IMR-90 (cell line): ENCODE measurements around the gene TBCA. TPM values are rescaled to one million over a fixed set of nuclear protein-coding genes. Genes with fewer than 3 reads are reported as not detected.

Source experiments
- ATAC-seq: fragments of 200-7000 bp; cut with Tn5 transposase; 2 replicates; pipeline ENCODE4 v1.9.1; 2020; ENCODE audit warnings: low read depth, mild to moderate bottlenecking, moderate library complexity
- BruUV-seq: library from RNA; stranded (reverse); fragments of 400-500 nt; replicated peaks from 2 replicates; lab custom pipeline; 2021; lab: Mats Ljungman, UMichigan
- CTCF ChIA-PET: fragments of 300-600 bp; formaldehyde crosslinking; extraction: SDS; loops from one replicate; lab custom pipeline; 2021; ENCODE audit warnings: antibody characterized with exemption; lab: Yijun Ruan, JAX
- POLR2A ChIA-PET: fragments of 300-600 bp; sonication (Branson Sonifier 250); formaldehyde crosslinking; loops from one replicate; lab custom pipeline; 2022; ENCODE audit warnings: antibody characterized with exemption; ENCODE audit not compliant: unreplicated experiment; lab: Charles Lee
- DNase-seq: peaks from one replicate; pipeline ENCODE4 v3.0.0; 2013
- H2AFZ ChIP-seq: replicated peaks from 2 replicates; pipeline ENCODE3; 2013; ENCODE audit warnings: low read length, mild to moderate bottlenecking; ENCODE audit not compliant: poor library complexity
- H2AK5ac ChIP-seq: 2 replicates; pipeline ENCODE4 v1.6.1; 2013; ENCODE audit warnings: low read depth, low read length, inconsistent platforms
- H2AK9ac ChIP-seq: replicated peaks from 2 replicates; pipeline ENCODE3; 2013; ENCODE audit warnings: mild to moderate bottlenecking, low read depth, low read length, moderate library complexity; ENCODE audit not compliant: poor library complexity
- H2BK120ac ChIP-seq: 2 replicates; pipeline ENCODE4 v1.6.1; 2013; ENCODE audit warnings: low read depth, low read length, inconsistent platforms
- H2BK15ac ChIP-seq: 3 replicates; pipeline ENCODE4 v1.6.1; 2013; ENCODE audit warnings: low read depth, low read length, inconsistent platforms
- H2BK20ac ChIP-seq: 2 replicates; pipeline ENCODE4 v1.6.1; 2013; ENCODE audit warnings: low read depth, mild to moderate bottlenecking, inconsistent platforms, low read length, moderate library complexity
- H2BK5ac ChIP-seq: 2 replicates; pipeline ENCODE4 v1.6.1; 2013; ENCODE audit warnings: mild to moderate bottlenecking, low read depth, low read length, inconsistent platforms; ENCODE audit not compliant: poor library complexity, severe bottlenecking
- H3K14ac ChIP-seq: replicated peaks from 2 replicates; pipeline ENCODE4 v1.6.1; 2013; ENCODE audit warnings: low read depth, low read length, inconsistent platforms
- H3K18ac ChIP-seq: 2 replicates; pipeline ENCODE4 v1.6.1; 2013; ENCODE audit warnings: low read depth, low read length, control low read depth
- H3K23ac ChIP-seq: 2 replicates; pipeline ENCODE4 v1.6.1; 2013; ENCODE audit warnings: low read depth, low read length, inconsistent platforms
- H3K27ac ChIP-seq: 2 replicates; pipeline ENCODE4 v1.5.1; 2013; ENCODE audit warnings: mild to moderate bottlenecking, control low read depth, low read length; ENCODE audit not compliant: insufficient read depth
- H3K27me3 ChIP-seq: 2 replicates; pipeline ENCODE4 v1.6.1; 2013; ENCODE audit warnings: low read length; ENCODE audit not compliant: control insufficient read depth, insufficient read depth
- H3K36me3 ChIP-seq: 2 replicates; pipeline ENCODE4 v1.6.1; 2013; ENCODE audit warnings: low read length, mixed read lengths; ENCODE audit not compliant: control insufficient read depth, insufficient read depth
- H3K4ac ChIP-seq: 2 replicates; pipeline ENCODE4 v1.6.1; 2013; ENCODE audit warnings: low read depth, low read length, inconsistent platforms
- H3K4me1 ChIP-seq: 2 replicates; pipeline ENCODE4 v1.6.1; 2013; ENCODE audit warnings: low read length, mixed read lengths; ENCODE audit not compliant: control insufficient read depth, insufficient read depth
- H3K4me2 ChIP-seq: 2 replicates; pipeline ENCODE4 v1.6.1; 2013; ENCODE audit warnings: low read depth, mild to moderate bottlenecking, control low read depth, low read length, moderate library complexity
- H3K4me3 ChIP-seq: 2 replicates; pipeline ENCODE4 v1.5.1; 2013; ENCODE audit warnings: low read depth, mild to moderate bottlenecking, control low read depth, low read length, moderate library complexity; ENCODE audit not compliant: insufficient read depth
- H3K56ac ChIP-seq: 2 replicates; pipeline ENCODE4 v1.6.1; 2013; ENCODE audit warnings: low read length, inconsistent platforms; ENCODE audit not compliant: insufficient read depth; ENCODE audit errors: extremely low read depth
- H3K79me1 ChIP-seq, 2 experiments: 2 replicates each; pipeline ENCODE4 v1.6.1; 2013; ENCODE audit warnings: low read length in 2 of 2, inconsistent platforms in 1 of 2, low read depth in 1 of 2
- H3K9ac ChIP-seq: 2 replicates; pipeline ENCODE4 v1.6.1; 2013; ENCODE audit warnings: low read depth, low read length, control low read depth
- H3K9me1 ChIP-seq: 2 replicates; pipeline ENCODE4 v1.6.1; 2013; ENCODE audit warnings: low read length, inconsistent platforms; ENCODE audit not compliant: insufficient read depth
- H3K9me3 ChIP-seq: 2 replicates; pipeline ENCODE4 v1.6.1; 2013; ENCODE audit warnings: low read length; ENCODE audit not compliant: control insufficient read depth, insufficient read depth
- H4K20me1 ChIP-seq: 2 replicates; pipeline ENCODE4 v1.6.1; 2013; ENCODE audit warnings: low read length, inconsistent platforms; ENCODE audit not compliant: insufficient read depth
- H4K5ac ChIP-seq: 2 replicates; pipeline ENCODE4 v1.6.1; 2013; ENCODE audit warnings: mild to moderate bottlenecking, low read depth, low read length, control low read depth
- H4K8ac ChIP-seq, 2 experiments: 2 replicates each; pipeline ENCODE4 v1.6.1; 2013; ENCODE audit warnings: low read depth in 2 of 2, low read length in 2 of 2, control low read depth in 1 of 2, inconsistent platforms in 1 of 2
- H4K91ac ChIP-seq: 2 replicates; pipeline ENCODE4 v1.6.1; 2013; ENCODE audit warnings: low read depth, low read length, inconsistent platforms; ENCODE audit not compliant: insufficient read depth
- BHLHE40 ChIP-seq: fragments of 150-350 bp; IDR thresholded peaks from 2 replicates; pipeline ENCODE4 v1.6.1; 2016; ENCODE audit warnings: mild to moderate bottlenecking, low read depth, low read length
- CHD1 ChIP-seq: IDR thresholded peaks from 2 replicates; pipeline ENCODE4 v1.6.1; 2012; ENCODE audit warnings: low read depth, low read length, improper control_type of control experiment
- MAFK ChIP-seq: IDR thresholded peaks from 2 replicates; pipeline ENCODE4 v1.6.1; 2012; ENCODE audit warnings: low read depth, low read length, improper control_type of control experiment
- MAZ ChIP-seq: IDR thresholded peaks from 2 replicates; pipeline ENCODE4 v1.6.1; 2012; ENCODE audit warnings: low read depth, mild to moderate bottlenecking, low read length, improper control_type of control experiment, moderate library complexity, borderline replicate concordance
- NFE2L2 ChIP-seq: fragments of 150-350 bp; IDR thresholded peaks from 2 replicates; pipeline ENCODE4 v1.6.1; 2016; ENCODE audit warnings: low read depth, mild to moderate bottlenecking, low read length
- WGBS, 2 experiments: methylation state at CpG; one replicate each; pipeline versions ENCODE4 v1.1.5 to v1.1.7; 2013; ENCODE audit warnings: missing lambda C conversion rate in 2 of 2; ENCODE audit not compliant: insufficient read length in 1 of 2; ENCODE audit errors: extremely low coverage in 2 of 2; 5-methylcytosine and 5-hydroxymethylcytosine counted together
- dilution Hi-C: fragments of 300-500 bp; cut with HindIII; formaldehyde crosslinking; loops from one replicate; pipeline ENCODE4 v1.14.3; 2018; ENCODE audit warnings: low sequenced_read_pairs; ENCODE audit not compliant: unreplicated experiment
- in situ Hi-C: fragments of 300-500 bp; cut with MboI; formaldehyde crosslinking; loops from 3 replicates; pipeline ENCODE4 v1.14.3; 2019; ENCODE audit warnings: low sequenced_read_pairs, inconsistent platforms, mixed read lengths
- intact Hi-C: fragments of 100-400 bp; cut with micrococcal nuclease; formaldehyde crosslinking; loops from 2 replicates; pipeline ENCODE4 v1.10.0; 2022
- polyA plus RNA-seq, 3 experiments: library from polyadenylated mRNA; depleted of rRNA; stranded (reverse); fragments of >200 nt; gene quantifications; 2 replicates each; pipeline ENCODE4 v1.2.3, GENCODE V29; 2012; ENCODE audit warnings: low replicate concordance in 1 of 3
- total RNA-seq: library from RNA; depleted of rRNA; stranded (reverse); fragments of >200 nt; gene quantifications from 2 replicates; pipeline ENCODE4 v1.2.3, GENCODE V29; 2012
- TF ChIP-seq, protein P1 (sequence below): fragments of 150-350 bp; IDR thresholded peaks from 2 replicates; pipeline ENCODE4 v1.6.1; 2017; ENCODE audit warnings: mild to moderate bottlenecking, antibody characterized with exemption, low read length, low read depth
- TF ChIP-seq, protein P2 (sequence below): fragments of 150-350 bp; IDR thresholded peaks from 2 replicates; pipeline ENCODE4 v1.6.1; 2016; ENCODE audit warnings: low read depth, mild to moderate bottlenecking, low read length, moderate library complexity, borderline replicate concordance

Gene TBCA
- total and polyA plus RNA-seq, 2 of the 4 experiments (the other 2 are of a cell fraction), result 6.1 to 137 TPM

DNA sequence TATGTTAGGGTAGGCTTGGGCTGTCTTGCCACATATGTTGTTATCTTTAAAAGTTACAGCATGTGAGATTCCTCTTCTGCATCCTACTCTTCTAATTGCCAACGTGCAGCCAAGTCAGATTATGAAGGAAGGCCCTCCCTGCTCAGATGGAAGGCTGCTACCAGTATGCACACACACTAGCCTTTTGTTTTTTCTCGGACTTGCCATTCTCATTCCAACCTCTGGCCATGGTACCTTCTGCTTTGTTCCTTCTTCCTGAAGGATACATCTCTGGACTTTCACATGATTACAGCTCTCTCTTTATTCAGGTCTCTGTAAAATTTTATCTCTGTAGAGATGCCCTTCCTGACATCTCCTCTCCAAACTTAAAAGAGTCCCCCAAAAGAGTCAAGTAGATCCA lies 124.8 kb downstream of the TBCA start:
- no peaks in the 10 kb centered on the region for H3K4me1 ChIP-seq
- H3K14ac ChIP-seq, result no peak overlapping the region
- no CpG with 5 or more reads among the region's 2 CpGs for WGBS, 2 experiments
- ChIA-PET CTCF (no interaction called here), POLR2A (no interaction called here)
- no peak overlapping the region for H3K27ac ChIP-seq
- in situ Hi-C loops, result no loop called here
- no peak overlapping the region for H2BK15ac ChIP-seq
- H3K9me1 ChIP-seq, result no peaks in the 10 kb centered on the region
- H3K4me3 ChIP-seq, result no peak overlapping the region
- H2AK5ac ChIP-seq, result no peak overlapping the region
- H2AFZ ChIP-seq, result no peak overlapping the region
- no peak overlapping the region for H3K56ac ChIP-seq
- H2BK120ac ChIP-seq, result no peak overlapping the region
- no peak overlapping the region for H2BK5ac ChIP-seq
- H3K36me3 ChIP-seq, result no peaks in the 10 kb centered on the region
- no peak for DNase-seq
- no peak overlapping the region for H3K4me2 ChIP-seq
- H3K4ac ChIP-seq, result no peak overlapping the region
- H4K5ac ChIP-seq, result no peak overlapping the region
- BruUV-seq, result no TSS peak
- no peak overlapping the region for H2AK9ac ChIP-seq
- H3K79me1 ChIP-seq, result no peaks in the 10 kb centered on the region
- H3K27me3 ChIP-seq, result peaks cover 60% of the 10 kb centered on the region
- no peak overlapping the region for H4K91ac ChIP-seq
- TF ChIP-seq, protein P1, sequence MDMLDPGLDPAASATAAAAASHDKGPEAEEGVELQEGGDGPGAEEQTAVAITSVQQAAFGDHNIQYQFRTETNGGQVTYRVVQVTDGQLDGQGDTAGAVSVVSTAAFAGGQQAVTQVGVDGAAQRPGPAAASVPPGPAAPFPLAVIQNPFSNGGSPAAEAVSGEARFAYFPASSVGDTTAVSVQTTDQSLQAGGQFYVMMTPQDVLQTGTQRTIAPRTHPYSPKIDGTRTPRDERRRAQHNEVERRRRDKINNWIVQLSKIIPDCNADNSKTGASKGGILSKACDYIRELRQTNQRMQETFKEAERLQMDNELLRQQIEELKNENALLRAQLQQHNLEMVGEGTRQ, result no peak
- TF ChIP-seq MAFK, result no peak
- TF ChIP-seq, protein P2, sequence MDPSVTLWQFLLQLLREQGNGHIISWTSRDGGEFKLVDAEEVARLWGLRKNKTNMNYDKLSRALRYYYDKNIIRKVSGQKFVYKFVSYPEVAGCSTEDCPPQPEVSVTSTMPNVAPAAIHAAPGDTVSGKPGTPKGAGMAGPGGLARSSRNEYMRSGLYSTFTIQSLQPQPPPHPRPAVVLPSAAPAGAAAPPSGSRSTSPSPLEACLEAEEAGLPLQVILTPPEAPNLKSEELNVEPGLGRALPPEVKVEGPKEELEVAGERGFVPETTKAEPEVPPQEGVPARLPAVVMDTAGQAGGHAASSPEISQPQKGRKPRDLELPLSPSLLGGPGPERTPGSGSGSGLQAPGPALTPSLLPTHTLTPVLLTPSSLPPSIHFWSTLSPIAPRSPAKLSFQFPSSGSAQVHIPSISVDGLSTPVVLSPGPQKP, result no peak
- no peak for TF ChIP-seq CHD1
- TF ChIP-seq BHLHE40, result no peak
- no peak for TF ChIP-seq MAZ
- TF ChIP-seq NFE2L2, result no peak
- no peak for ATAC-seq
- H4K8ac ChIP-seq, result no peak overlapping the region
- no peak overlapping the region for H3K23ac ChIP-seq
- no peaks in the 10 kb centered on the region for H4K20me1 ChIP-seq
- H3K9me3 ChIP-seq, result no peaks in the 10 kb centered on the region
- no peak overlapping the region for H3K9ac ChIP-seq
- dilution Hi-C loops, result no loop called here
- H2BK20ac ChIP-seq, result no peak overlapping the region
- intact Hi-C loops, result no loop called here
- no peak overlapping the region for H3K18ac ChIP-seq
